ENCODE data around the gene RUSF1.

The RUSF1 gene

GRCh38 chr16:31474773-31475738, 33.1 kb downstream of the RUSF1 start:
- TF ChIP-seq POLR2A (IDR thresholded peaks at IDR 0.05; ENCODE audit: low read length) (no peak), GATA1 (IDR thresholded peaks at IDR 0.05; ENCODE audit: low read depth, low read length) (no peak)

GRCh38 chr16:31474173-31474714, 33.9 kb downstream of the RUSF1 start:
- peak in 1 of 2 experiments; percentile 80 for DNase-seq
- TF ChIP-seq GATA1 (IDR thresholded peaks at IDR 0.05; ENCODE audit: low read depth, low read length) (no peak), POLR2A (IDR thresholded peaks at IDR 0.05; ENCODE audit: low read length) (no peak)

More at GRCh38 chr16:31474773-31475738, 33.1 kb downstream of the RUSF1 start:
- DNase-seq, result no peak

GRCh38 chr16:31473264-31473984, 34.8 kb downstream of the RUSF1 start:
- TF ChIP-seq GATA1 (IDR thresholded peaks at IDR 0.05; ENCODE audit: low read depth, low read length) (no peak), POLR2A (IDR thresholded peaks at IDR 0.05; ENCODE audit: low read length) (no peak)
- DNase-seq, result no peak

GRCh38 chr16:31472709-31473203, 35.4 kb downstream of the RUSF1 start:
- no peak for TF ChIP-seq GATA1 (IDR thresholded peaks at IDR 0.05; ENCODE audit: low read depth, low read length)
- TF ChIP-seq POLR2A (IDR thresholded peaks at IDR 0.05; ENCODE audit: low read length), result no peak
- DNase-seq, result peak; percentile 93 to 94

GRCh38 chr16:31471875-31472708, 36.1 kb downstream of the RUSF1 start, which contains the start of gene TGFB1I1:
TGFB1I1 (plus strand) TSS chr16:31472152; CDS start chr16:31472189, 37 bp downstream.
- DNase-seq, result peak in 1 of 2 experiments; percentile 66
- TF ChIP-seq POLR2A (IDR thresholded peaks at IDR 0.05; ENCODE audit: low read length) (no peak), GATA1 (IDR thresholded peaks at IDR 0.05; ENCODE audit: low read depth, low read length) (no peak)

- DNase-seq, result no peak
- no peak for TF ChIP-seq POLR2A (IDR thresholded peaks at IDR 0.05; ENCODE audit: low read length)
- no peak for TF ChIP-seq GATA1 (IDR thresholded peaks at IDR 0.05; ENCODE audit: low read depth, low read length)
Observed at GRCh38 chr16:31471241-31471874, 36.8 kb downstream of the RUSF1 start.

GRCh38 chr16:31470615-31471014, 37.6 kb downstream of the RUSF1 start:
- TF ChIP-seq GATA1 (IDR thresholded peaks at IDR 0.05; ENCODE audit: low read depth, low read length), result no peak
- TF ChIP-seq POLR2A (IDR thresholded peaks at IDR 0.05; ENCODE audit: low read length), result no peak

GRCh38 chr16:31467858-31468257, 40.3 kb downstream of the RUSF1 start:
- no peak for DNase-seq

More at GRCh38 chr16:31470615-31471014, 37.6 kb downstream of the RUSF1 start:
- no peak for DNase-seq

GRCh38 chr16:31467151-31467773, 40.9 kb downstream of the RUSF1 start:
- TF ChIP-seq POLR2A (IDR thresholded peaks at IDR 0.05; ENCODE audit: low read length) (no peak), GATA1 (IDR thresholded peaks at IDR 0.05; ENCODE audit: low read depth, low read length) (no peak)
- no peak for DNase-seq

More at GRCh38 chr16:31467858-31468257, 40.3 kb downstream of the RUSF1 start:
- no peak for TF ChIP-seq POLR2A (IDR thresholded peaks at IDR 0.05; ENCODE audit: low read length)
- TF ChIP-seq GATA1 (IDR thresholded peaks at IDR 0.05; ENCODE audit: low read depth, low read length), result no peak

- no peak for DNase-seq
- TF ChIP-seq POLR2A (IDR thresholded peaks at IDR 0.05; ENCODE audit: low read length) (no peak), GATA1 (IDR thresholded peaks at IDR 0.05; ENCODE audit: low read depth, low read length) (no peak)
Observed at GRCh38 chr16:31466381-31466841, 41.8 kb downstream of the RUSF1 start.

- TF ChIP-seq GATA1 (IDR thresholded peaks at IDR 0.05; ENCODE audit: low read depth, low read length) (no peak), POLR2A (IDR thresholded peaks at IDR 0.05; ENCODE audit: low read length) (no peak)
- no peak for DNase-seq
Observed at GRCh38 chr16:31465788-31466370, 42.3 kb downstream of the RUSF1 start.

All from erythroblast (primary cell).